Measurements from ENCODE around the gene TULP3.

The TULP3 gene

DNA sequence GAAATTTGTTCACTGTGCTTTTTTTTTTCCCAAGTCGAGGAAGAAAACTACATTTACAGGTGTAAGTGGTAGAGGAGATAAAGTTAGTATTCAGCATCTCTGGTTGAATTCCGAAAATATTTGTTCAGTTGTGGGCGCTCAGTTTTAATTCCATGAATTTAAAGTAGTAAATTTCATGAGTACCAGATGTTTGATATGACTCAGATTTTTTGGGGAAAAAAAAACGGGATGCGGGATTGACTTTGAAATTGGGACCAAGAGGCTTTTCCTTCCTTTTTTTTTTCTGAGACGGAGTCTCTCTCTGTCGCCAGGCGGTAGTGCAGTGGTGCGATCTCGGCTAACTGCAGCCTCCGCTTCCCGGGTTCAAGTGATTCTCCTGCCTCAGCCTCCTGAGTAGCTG, 1.6 kb downstream of the TULP3 start:
- DNase-seq (ENCODE audit: extremely low read depth, low read depth) = no peak
- TF ChIP-seq, protein P1, sequence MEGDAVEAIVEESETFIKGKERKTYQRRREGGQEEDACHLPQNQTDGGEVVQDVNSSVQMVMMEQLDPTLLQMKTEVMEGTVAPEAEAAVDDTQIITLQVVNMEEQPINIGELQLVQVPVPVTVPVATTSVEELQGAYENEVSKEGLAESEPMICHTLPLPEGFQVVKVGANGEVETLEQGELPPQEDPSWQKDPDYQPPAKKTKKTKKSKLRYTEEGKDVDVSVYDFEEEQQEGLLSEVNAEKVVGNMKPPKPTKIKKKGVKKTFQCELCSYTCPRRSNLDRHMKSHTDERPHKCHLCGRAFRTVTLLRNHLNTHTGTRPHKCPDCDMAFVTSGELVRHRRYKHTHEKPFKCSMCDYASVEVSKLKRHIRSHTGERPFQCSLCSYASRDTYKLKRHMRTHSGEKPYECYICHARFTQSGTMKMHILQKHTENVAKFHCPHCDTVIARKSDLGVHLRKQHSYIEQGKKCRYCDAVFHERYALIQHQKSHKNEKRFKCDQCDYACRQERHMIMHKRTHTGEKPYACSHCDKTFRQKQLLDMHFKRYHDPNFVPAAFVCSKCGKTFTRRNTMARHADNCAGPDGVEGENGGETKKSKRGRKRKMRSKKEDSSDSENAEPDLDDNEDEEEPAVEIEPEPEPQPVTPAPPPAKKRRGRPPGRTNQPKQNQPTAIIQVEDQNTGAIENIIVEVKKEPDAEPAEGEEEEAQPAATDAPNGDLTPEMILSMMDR (IDR thresholded peaks at IDR 0.05; ENCODE audit: low read depth, low read length) = no peak

- TF ChIP-seq, protein P1 (IDR thresholded peaks at IDR 0.05; ENCODE audit: low read depth, low read length) = no peak
- peak; percentile 81 for DNase-seq (ENCODE audit: extremely low read depth, low read depth)
Observed at GRCh38 chr12:2893007-2893406, 2.3 kb downstream of the TULP3 start.

- TF ChIP-seq, protein P1 (IDR thresholded peaks at IDR 0.05; ENCODE audit: low read depth, low read length) = no peak
- no peak for DNase-seq (ENCODE audit: extremely low read depth, low read depth)
Observed at GRCh38 chr12:2895051-2895451, 4.4 kb downstream of the TULP3 start.

- TF ChIP-seq, protein P1 (IDR thresholded peaks at IDR 0.05; ENCODE audit: low read depth, low read length) = no peak
Observed at GRCh38 chr12:2895511-2895910, 4.8 kb downstream of the TULP3 start.

GRCh38 chr12:2897418-2897817, 6.7 kb downstream of the TULP3 start:
- DNase-seq (ENCODE audit: extremely low read depth, low read depth) = no peak
- TF ChIP-seq, protein P1 (IDR thresholded peaks at IDR 0.05; ENCODE audit: low read depth, low read length) = no peak

More at GRCh38 chr12:2895511-2895910, 4.8 kb downstream of the TULP3 start:
- DNase-seq (ENCODE audit: extremely low read depth, low read depth) = no peak

- DNase-seq (ENCODE audit: extremely low read depth, low read depth) = no peak
- TF ChIP-seq, protein P1 (IDR thresholded peaks at IDR 0.05; ENCODE audit: low read depth, low read length) = no peak
Observed at GRCh38 chr12:2900642-2901041, 10.0 kb downstream of the TULP3 start.

DNA sequence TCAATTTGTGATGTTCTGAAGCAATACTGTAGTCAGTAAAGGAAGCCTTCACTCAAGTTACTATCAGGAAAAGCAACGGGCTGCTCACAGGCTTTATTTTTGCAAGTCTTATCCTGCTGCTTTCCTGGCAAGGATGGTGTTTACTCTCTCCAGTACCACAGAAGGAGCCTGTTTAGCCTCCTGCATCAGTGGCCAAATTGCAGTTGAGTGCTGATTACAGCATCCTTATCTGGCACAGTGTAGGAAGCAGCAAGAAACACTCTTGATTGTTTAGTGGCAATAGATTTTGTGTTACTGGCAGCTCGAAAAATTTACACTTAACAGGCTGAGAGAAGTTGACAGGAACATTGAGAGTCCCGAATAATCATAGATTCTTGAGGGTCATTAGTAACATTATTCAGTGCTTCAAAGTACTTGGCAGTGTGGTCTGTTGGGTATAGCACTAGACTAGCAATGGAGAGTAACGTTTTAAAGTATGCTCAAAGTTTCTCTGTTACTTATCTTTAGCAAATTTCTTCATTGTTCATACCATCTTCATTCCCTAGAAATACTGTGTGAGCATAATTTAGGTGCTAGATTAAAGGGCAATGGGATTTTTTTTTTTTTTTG, 11.7 kb downstream of the TULP3 start:
- DNase-seq (ENCODE audit: extremely low read depth, low read depth) = no peak
- TF ChIP-seq, protein P1 (IDR thresholded peaks at IDR 0.05; ENCODE audit: low read depth, low read length) = no peak
